SU-DHL-6 (cell line): ENCODE results near the gene POLD4.

Experiments used
- H2AFZ ChIP-seq: fragments of 200-600 bp; sonication (generic); 2 replicates; pipeline ENCODE4 v1.6.1; 2014; ENCODE audit warnings: low read depth, mild to moderate bottlenecking, moderate library complexity, mixed read lengths, antibody characterized with exemption, low read length; ENCODE audit not compliant: severe bottlenecking
- H3F3A ChIP-seq: fragments of 200-600 bp; shearing (Covaris generic); 2 replicates; pipeline ENCODE4 v1.6.0; 2016; ENCODE audit warnings: antibody characterized with exemption, mild to moderate bottlenecking; ENCODE audit not compliant: insufficient read depth
- H3K27ac ChIP-seq: fragments of 200-600 bp; sonication (generic); 2 replicates; pipeline ENCODE4 v1.5.1; 2016; ENCODE audit warnings: low read depth, mild to moderate bottlenecking, low read length, moderate library complexity, mixed read lengths
- H3K27me3 ChIP-seq: fragments of 200-600 bp; sonication (generic), shearing (Covaris generic); 2 replicates; pipeline ENCODE4 v1.6.0; 2014; ENCODE audit warnings: mild to moderate bottlenecking, low read length
- H3K36me3 ChIP-seq: fragments of 200-600 bp; sonication (generic); 2 replicates; pipeline ENCODE4 v1.6.1; 2014; ENCODE audit warnings: mild to moderate bottlenecking, low read length, mixed read lengths
- H3K4me2 ChIP-seq: fragments of 300-600, 200-600 bp; shearing (Covaris generic), sonication (generic); 2 replicates; pipeline ENCODE4 v1.6.0; 2014; ENCODE audit warnings: low read length, low read depth, mild to moderate bottlenecking; ENCODE audit not compliant: poor library complexity, severe bottlenecking
- H3K4me3 ChIP-seq: fragments of 200-600 bp; sonication (generic); 2 replicates; pipeline ENCODE4 v1.5.1; 2014; ENCODE audit warnings: antibody characterized with exemption, low read length, mild to moderate bottlenecking, mixed read lengths; ENCODE audit not compliant: insufficient read depth, poor library complexity, severe bottlenecking
- H3K79me2 ChIP-seq: fragments of 200-600 bp; sonication (generic); 2 replicates; pipeline ENCODE4 v1.6.1; 2014; ENCODE audit warnings: mild to moderate bottlenecking, low read length, moderate library complexity; ENCODE audit not compliant: insufficient read depth
- H3K9ac ChIP-seq: fragments of 200-600 bp; sonication (generic); 2 replicates; pipeline ENCODE4 v1.7.0; 2014; ENCODE audit warnings: mild to moderate bottlenecking, low read length
- H3K9me2 ChIP-seq: fragments of 200-600 bp; sonication (generic); replicated peaks from 2 replicates; pipeline ENCODE4 v1.6.1; 2014; ENCODE audit warnings: low read length; ENCODE audit not compliant: insufficient read depth
- H3K9me3 ChIP-seq: fragments of 200-600 bp; sonication (generic); 2 replicates; pipeline ENCODE4 v1.6.1; 2014; ENCODE audit warnings: low read length, mixed read lengths; ENCODE audit not compliant: insufficient read depth
- H4K20me1 ChIP-seq: fragments of 200-600 bp; sonication (generic); 2 replicates; pipeline ENCODE4 v1.6.1; 2014; ENCODE audit warnings: low read depth, mild to moderate bottlenecking, antibody characterized with exemption, low read length, moderate library complexity, mixed read lengths
- EZH2phosphoT487 ChIP-seq: fragments of 200-600 bp; sonication (generic), shearing (Covaris generic); conservative IDR thresholded peaks from 2 replicates; pipeline ENCODE4 v1.6.1; 2018; ENCODE audit warnings: mild to moderate bottlenecking, antibody characterized with exemption, low read length, moderate library complexity, mixed read lengths
- TF ChIP-seq, protein P1 (sequence below): fragments of 200-600 bp; sonication (generic); IDR thresholded peaks from one replicate; pipeline ENCODE4 v1.5.1; 2017; ENCODE audit warnings: antibody characterized with exemption, mild to moderate bottlenecking, low read length, moderate library complexity; ENCODE audit not compliant: insufficient read depth, poor library complexity, severe bottlenecking

POLD4 gene

GRCh38 chr11:67303835-67304411 lies 49.4 kb downstream of the POLD4 start:
- TF ChIP-seq, protein P1, sequence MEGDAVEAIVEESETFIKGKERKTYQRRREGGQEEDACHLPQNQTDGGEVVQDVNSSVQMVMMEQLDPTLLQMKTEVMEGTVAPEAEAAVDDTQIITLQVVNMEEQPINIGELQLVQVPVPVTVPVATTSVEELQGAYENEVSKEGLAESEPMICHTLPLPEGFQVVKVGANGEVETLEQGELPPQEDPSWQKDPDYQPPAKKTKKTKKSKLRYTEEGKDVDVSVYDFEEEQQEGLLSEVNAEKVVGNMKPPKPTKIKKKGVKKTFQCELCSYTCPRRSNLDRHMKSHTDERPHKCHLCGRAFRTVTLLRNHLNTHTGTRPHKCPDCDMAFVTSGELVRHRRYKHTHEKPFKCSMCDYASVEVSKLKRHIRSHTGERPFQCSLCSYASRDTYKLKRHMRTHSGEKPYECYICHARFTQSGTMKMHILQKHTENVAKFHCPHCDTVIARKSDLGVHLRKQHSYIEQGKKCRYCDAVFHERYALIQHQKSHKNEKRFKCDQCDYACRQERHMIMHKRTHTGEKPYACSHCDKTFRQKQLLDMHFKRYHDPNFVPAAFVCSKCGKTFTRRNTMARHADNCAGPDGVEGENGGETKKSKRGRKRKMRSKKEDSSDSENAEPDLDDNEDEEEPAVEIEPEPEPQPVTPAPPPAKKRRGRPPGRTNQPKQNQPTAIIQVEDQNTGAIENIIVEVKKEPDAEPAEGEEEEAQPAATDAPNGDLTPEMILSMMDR = no peak
- TF ChIP-seq EZH2phosphoT487 = no peak
- no peaks in the 10 kb centered on the region for H3K9me3 ChIP-seq
- H3K4me3 ChIP-seq = no peak overlapping the region
- no peaks in the 10 kb centered on the region for H3F3A ChIP-seq
- H4K20me1 ChIP-seq = no peaks in the 10 kb centered on the region
- H2AFZ ChIP-seq = no peak overlapping the region
- H3K9me2 ChIP-seq = no peaks in the 10 kb centered on the region
- H3K79me2 ChIP-seq = no peaks in the 10 kb centered on the region
- no peak overlapping the region for H3K4me2 ChIP-seq
- H3K9ac ChIP-seq = no peak overlapping the region
- H3K36me3 ChIP-seq = no peaks in the 10 kb centered on the region
- no peak overlapping the region for H3K27ac ChIP-seq
- no peaks in the 10 kb centered on the region for H3K27me3 ChIP-seq

GRCh38 chr11:67303132-67303834 lies 50.1 kb downstream of the POLD4 start, which contains the start of gene SSH3:
Gene SSH3, plus strand, starts transcription at chr11:67303530. Its CDS starts 96 bp downstream, at chr11:67303626.
- H3F3A ChIP-seq = no peaks in the 10 kb centered on the region
- no peaks in the 10 kb centered on the region for H3K79me2 ChIP-seq
- H3K27ac ChIP-seq = no peak within 1 kb of the TSS
- TF ChIP-seq, protein P1 = no peak
- no peak for TF ChIP-seq EZH2phosphoT487
- no peak within 1 kb of the TSS for H3K4me2 ChIP-seq
- no peaks in the 10 kb centered on the region; the same call in 1 of the 2 replicates for H3K36me3 ChIP-seq
- H3K9me3 ChIP-seq = no peaks in the 10 kb centered on the region
- no peak within 1 kb of the TSS for H3K9ac ChIP-seq
- no peaks in the 10 kb centered on the region for H4K20me1 ChIP-seq
- H3K4me3 ChIP-seq = no peak within 1 kb of the TSS
- no peaks in the 10 kb centered on the region for H3K27me3 ChIP-seq
- H2AFZ ChIP-seq = no peak within 1 kb of the TSS
- H3K9me2 ChIP-seq = no peaks in the 10 kb centered on the region

- no peak overlapping the region for H3K27ac ChIP-seq
- H3K9me2 ChIP-seq = no peaks in the 10 kb centered on the region
- no peaks in the 10 kb centered on the region for H3K79me2 ChIP-seq
- TF ChIP-seq EZH2phosphoT487 = no peak
- TF ChIP-seq, protein P1 = no peak
- H3K27me3 ChIP-seq = no peaks in the 10 kb centered on the region
- H3K9ac ChIP-seq = no peak overlapping the region
- no peak overlapping the region for H3K4me2 ChIP-seq
- no peaks in the 10 kb centered on the region for H3K9me3 ChIP-seq
- no peaks in the 10 kb centered on the region for H3F3A ChIP-seq
- H3K4me3 ChIP-seq = no peak overlapping the region
- no peaks in the 10 kb centered on the region for H4K20me1 ChIP-seq
- H3K36me3 ChIP-seq = no peaks in the 10 kb centered on the region; the same call in 1 of the 2 replicates
- H2AFZ ChIP-seq = no peak overlapping the region
These were observed 50.7 kb downstream of the POLD4 start for GRCh38 chr11:67302571-67303131.
